ENCODE results near the gene BRMS1L.
"Not testable (repeated sequence)": the region's sequence is repeated elsewhere in the genome, so short reads cannot be mapped to it uniquely, and the experiment has no call there.

The BRMS1L gene

GRCh38 chr14:35826218-35826951 is at the start of gene BRMS1L:
BRMS1L (plus strand) TSS chr14:35826338; CDS start chr14:35826517, 179 bp downstream.
- peak; percentile 91 for DNase-seq (ENCODE audit: low read depth)

- DNase-seq (ENCODE audit: low read depth), result no peak
Measured at GRCh38 chr14:35776823-35777222, 49.3 kb upstream of the BRMS1L start.

- DNase-seq (ENCODE audit: low read depth), result not testable (repeated sequence)
Measured at GRCh38 chr14:35777550-35777949, 48.6 kb upstream of the BRMS1L start.

- DNase-seq (ENCODE audit: low read depth), result no peak
Measured at GRCh38 chr14:35779368-35779767, 46.8 kb upstream of the BRMS1L start.

GRCh38 chr14:35783699-35784098 is 42.4 kb upstream of the BRMS1L start:
- DNase-seq (ENCODE audit: low read depth), result no peak

GRCh38 chr14:35786856-35787255 is 39.3 kb upstream of the BRMS1L start:
- no peak for DNase-seq (ENCODE audit: low read depth)

- no peak for DNase-seq (ENCODE audit: low read depth)
Measured at GRCh38 chr14:35789651-35790050, 36.5 kb upstream of the BRMS1L start.

GRCh38 chr14:35797796-35798195 is 28.3 kb upstream of the BRMS1L start:
- DNase-seq (ENCODE audit: low read depth), result no peak

GRCh38 chr14:35806006-35806907 is 19.9 kb upstream of the BRMS1L start:
- DNase-seq (ENCODE audit: low read depth), result no peak

GRCh38 chr14:35807131-35807961 is 18.8 kb upstream of the BRMS1L start:
- DNase-seq (ENCODE audit: low read depth), result no peak

GRCh38 chr14:35808076-35808637 is 18.0 kb upstream of the BRMS1L start:
- DNase-seq (ENCODE audit: low read depth), result no peak

GRCh38 chr14:35808638-35809563 is 17.2 kb upstream of the BRMS1L start, which contains the start of gene RALGAPA1:
RALGAPA1 (minus strand) TSS chr14:35809295; CDS start chr14:35808835, 460 bp downstream.
- DNase-seq (ENCODE audit: low read depth), result peak; percentile 90

GRCh38 chr14:35809597-35809996 is 16.5 kb upstream of the BRMS1L start:
- no peak for DNase-seq (ENCODE audit: low read depth)

- no peak for DNase-seq (ENCODE audit: low read depth)
Measured at GRCh38 chr14:35810963-35811362, 15.2 kb upstream of the BRMS1L start.

GRCh38 chr14:35814371-35815005 is 11.7 kb upstream of the BRMS1L start:
- peak; percentile 78 for DNase-seq (ENCODE audit: low read depth)

GRCh38 chr14:35818346-35819115 is 7.6 kb upstream of the BRMS1L start:
- DNase-seq (ENCODE audit: low read depth), result no peak

- DNase-seq (ENCODE audit: low read depth), result no peak
Measured at GRCh38 chr14:35819591-35820540, 6.3 kb upstream of the BRMS1L start.

Data from stimulated activated CD8-positive, alpha-beta memory T cell treated with anti-CD3 and anti-CD28 coated beads, Interleukin-12 subunit alpha, Interleukin-12 subunit beta, amount 100 ng/mL, for 1 hour (primary cell).